Measurements from ENCODE around the gene DLEC1.

GRCh38 chr3:38085311-38085942, 46.4 kb downstream of the DLEC1 start:
- TF ChIP-seq TAF1 (IDR thresholded peaks at IDR 0.05; ENCODE audit: borderline replicate concordance, insufficient read depth, low read length): no peak
- no peak for TF ChIP-seq SIN3A (IDR thresholded peaks at IDR 0.05; ENCODE audit: borderline replicate concordance, insufficient read depth, low read length)
- no peak for TF ChIP-seq POLR2AphosphoS5 (IDR thresholded peaks at IDR 0.05; ENCODE audit: low read depth, low read length)

All from PFSK-1 (cell line).